HCT116 (cell line): ENCODE measurements around the gene ARHGAP42. TPM values are rescaled to one million over a fixed set of nuclear protein-coding genes. Genes with fewer than 3 reads are reported as not detected.

Experiments used
- ATAC-seq: fragments of 200-7000 bp; cut with Tn5 transposase; 2 replicates; pipeline ENCODE4 v1.9.1; 2020; ENCODE audit warnings: mild to moderate bottlenecking, moderate library complexity
- BruUV-seq: library from RNA; stranded (reverse); fragments of 400-500 nt; replicated peaks from 2 replicates; lab custom pipeline; 2021; lab: Mats Ljungman, UMichigan
- CTCF ChIA-PET: fragments of 300-600 bp; sonication (Branson Sonifier 250); formaldehyde crosslinking; loops from one replicate; lab custom pipeline; 2021; ENCODE audit warnings: antibody characterized with exemption; lab: Charles Lee
- POLR2A ChIA-PET: fragments of 300-600, 350-600 bp; sonication (Branson Sonifier 250); formaldehyde crosslinking; loops from one replicate; lab custom pipeline; 2021; ENCODE audit warnings: antibody characterized with exemption; lab: Charles Lee
- RAD21 ChIA-PET, 2 experiments: fragments of 300-600 bp; sonication (Branson Sonifier 250); formaldehyde crosslinking; loops; one replicate each; lab custom pipeline; 2023; ENCODE audit warnings: low total read pairs in 2 of 2; ENCODE audit not compliant: uncharacterized antibody in 2 of 2, unreplicated experiment in 2 of 2, low non-redundant PET in 1 of 2; lab: Charles Lee
- DNase-seq: peaks from one replicate; pipeline ENCODE4 v3.0.0-alpha.2; 2010; ENCODE audit warnings: low read depth, low spot score
- H2AFZ ChIP-seq: fragments of 200-600 bp; shearing (Covaris generic), sonication (generic); 2 replicates; pipeline ENCODE4 v1.6.1; 2017; ENCODE audit warnings: low read depth, mixed run types, mixed read lengths, antibody characterized with exemption, low read length; ENCODE audit not compliant: poor library complexity, severe bottlenecking
- H3K27ac ChIP-seq: 2 replicates; pipeline ENCODE4 v1.5.1; 2012; ENCODE audit warnings: low read depth, low read length
- H3K27me3 ChIP-seq: fragments of 200-600 bp; sonication (generic); 2 replicates; pipeline ENCODE4 v1.6.1; 2016; ENCODE audit warnings: mixed run types, low read length, mixed read lengths; ENCODE audit not compliant: insufficient read depth
- H3K36me3 ChIP-seq, 2 experiments: fragments of 200-500 bp in 1 of 2; fragments of 200-600 bp in 1 of 2; sonication (Bioruptor generic) in 1 of 2; sonication (generic) in 1 of 2; 2 replicates each; pipeline versions ENCODE4 v1.5.1 to v1.6.1; 2014 to 2016; ENCODE audit warnings: low read length in 2 of 2, inconsistent platforms in 1 of 2, mixed read lengths in 1 of 2, mixed run types in 1 of 2; ENCODE audit not compliant: insufficient read depth in 2 of 2, control insufficient read depth in 1 of 2
- H3K4me1 ChIP-seq, 2 experiments: fragments of 200-600 bp in 1 of 2; sonication (generic) in 1 of 2; 2 replicates each; pipeline versions ENCODE4 v1.5.1 to v1.6.1; 2012 to 2017; ENCODE audit warnings: low read length in 2 of 2, inconsistent platforms in 1 of 2, mild to moderate bottlenecking in 1 of 2, mixed read lengths in 1 of 2, mixed run types in 1 of 2, moderate library complexity in 1 of 2; ENCODE audit not compliant: insufficient read depth in 2 of 2, control insufficient read depth in 1 of 2
- H3K4me2 ChIP-seq: fragments of 200-600 bp; sonication (generic); 2 replicates; pipeline ENCODE4 v1.6.1; 2017; ENCODE audit warnings: mixed run types, low read length, mixed read lengths
- H3K4me3 ChIP-seq, 2 experiments: fragments of 200-600 bp in 1 of 2; sonication (generic) in 1 of 2; replicated peaks in 1 of 2; 2 replicates each; pipeline ENCODE4 v1.5.1; 2011 to 2016; ENCODE audit warnings: low read length in 2 of 2, control low read depth in 1 of 2, low read depth in 1 of 2, mild to moderate bottlenecking in 1 of 2, mixed read lengths in 1 of 2, mixed run types in 1 of 2
- H3K79me2 ChIP-seq: fragments of 200-600 bp; sonication (generic); 2 replicates; pipeline ENCODE4 v1.6.1; 2017; ENCODE audit warnings: mild to moderate bottlenecking, mixed run types, low read length, moderate library complexity, mixed read lengths; ENCODE audit not compliant: insufficient read depth
- H3K9ac ChIP-seq: fragments of 200-600 bp; sonication (generic); 2 replicates; pipeline ENCODE4 v1.6.1; 2016; ENCODE audit warnings: low read length, mixed read lengths
- H3K9me2 ChIP-seq: fragments of 200-600 bp; sonication (generic), shearing (Covaris generic); 2 replicates; pipeline ENCODE4 v1.6.1; 2017; ENCODE audit warnings: mixed run types, mild to moderate bottlenecking, moderate library complexity; ENCODE audit not compliant: insufficient read depth
- H3K9me3 ChIP-seq, 2 experiments: fragments of 200-500 bp in 1 of 2; fragments of 200-600 bp in 1 of 2; sonication (Bioruptor generic) in 1 of 2; sonication (generic) in 1 of 2; 2 replicates each; pipeline ENCODE4 v1.6.1; 2014 to 2017; ENCODE audit warnings: low read length in 2 of 2, mixed read lengths in 2 of 2, inconsistent platforms in 1 of 2, low read depth in 1 of 2, mild to moderate bottlenecking in 1 of 2, mixed run types in 1 of 2, moderate library complexity in 1 of 2; ENCODE audit not compliant: control insufficient read depth in 1 of 2, insufficient read depth in 1 of 2
- H4K20me1 ChIP-seq: fragments of 200-600 bp; sonication (generic), shearing (Covaris generic); 2 replicates; pipeline ENCODE4 v1.6.1; 2017; ENCODE audit warnings: mixed run types, mild to moderate bottlenecking, moderate library complexity; ENCODE audit not compliant: insufficient read depth
- CEBPB ChIP-seq: IDR thresholded peaks from 2 replicates; pipeline ENCODE4 v1.6.1; 2012; ENCODE audit warnings: low read depth
- EGR1 ChIP-seq: IDR thresholded peaks from 2 replicates; pipeline ENCODE4 v1.6.1; 2012; ENCODE audit warnings: low read depth
- ELF1 ChIP-seq: IDR thresholded peaks from 2 replicates; pipeline ENCODE4 v1.6.1; 2012; ENCODE audit warnings: low read depth, borderline replicate concordance
- EZH2 ChIP-seq: fragments of 200-600 bp; sonication (generic); IDR thresholded peaks from 2 replicates; pipeline ENCODE4 v1.6.1; 2017; ENCODE audit warnings: antibody characterized with exemption, mixed run types
- EZH2phosphoT487 ChIP-seq: fragments of 200-600 bp; IDR thresholded peaks from 2 replicates; pipeline ENCODE4 v1.6.1; 2018; ENCODE audit warnings: antibody characterized with exemption, borderline replicate concordance
- JUND ChIP-seq: IDR thresholded peaks from 2 replicates; pipeline ENCODE4 v1.6.1; 2012
- POLR2A ChIP-seq: IDR thresholded peaks from 2 replicates; pipeline ENCODE4 v1.7.0; 2011; ENCODE audit warnings: borderline replicate concordance; ENCODE audit not compliant: insufficient read depth, insufficient read length; ENCODE audit errors: extremely low read depth
- SRF ChIP-seq: IDR thresholded peaks from 2 replicates; pipeline ENCODE4 v1.6.1; 2012; ENCODE audit warnings: low read depth
- TCF7L2 ChIP-seq: IDR thresholded peaks from 2 replicates; pipeline ENCODE4 v1.7.0; 2011; ENCODE audit warnings: borderline replicate concordance, inconsistent platforms; ENCODE audit not compliant: insufficient read depth, insufficient read length; ENCODE audit errors: extremely low read depth
- ZFX ChIP-seq: fragments of 450-650 bp; IDR thresholded peaks from 2 replicates; pipeline ENCODE4 v1.6.1; 2017
- ZNF274 ChIP-seq: fragments of 200-500 bp; sonication (Bioruptor generic); IDR thresholded peaks from 2 replicates; pipeline ENCODE4 v1.6.1; 2014; ENCODE audit warnings: mild to moderate bottlenecking, low read depth, low read length, inconsistent platforms
- intact Hi-C: fragments of 100-400 bp; cut with micrococcal nuclease; formaldehyde crosslinking; loops from 2 replicates; pipeline ENCODE4 v1.10.0; 2022
- total RNA-seq: library from RNA; stranded (reverse); gene quantifications from one replicate; pipeline ENCODE4 v1.2.1, GENCODE V29; 2021; ENCODE audit not compliant: unreplicated experiment
- TF ChIP-seq, protein P1 (sequence below): IDR thresholded peaks from 2 replicates; pipeline ENCODE4 v1.6.1; 2012

The ARHGAP42 gene
- total RNA-seq, 1 experiment from 2014 or later: 12.3 TPM

DNA sequence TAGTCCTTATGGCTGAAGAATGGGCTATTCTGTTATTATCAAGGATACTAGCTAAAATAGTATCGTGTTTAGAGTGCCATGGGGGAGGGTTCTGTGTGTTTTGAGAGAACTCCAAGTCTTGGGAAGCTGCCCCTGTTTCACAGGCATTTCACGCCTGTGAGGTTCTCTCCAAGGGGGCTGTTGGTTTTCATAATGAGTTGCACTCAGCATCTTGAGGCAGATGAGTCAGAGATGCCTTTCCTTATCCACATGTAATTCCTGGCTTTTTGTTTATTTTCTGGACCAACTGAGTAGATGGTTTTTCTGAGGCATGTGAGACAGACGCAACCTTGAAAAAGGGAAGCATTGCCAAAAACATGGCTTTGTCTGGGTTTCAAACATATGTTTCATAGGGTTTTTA lies 203.7 kb downstream of the ARHGAP42 start:
- DNase-seq (no peak), ATAC-seq (no peak)
- RAD21 ChIA-PET: no interaction called here
- no peak overlapping the region for H2AFZ ChIP-seq
- H3K4me3 ChIP-seq: no peak overlapping the region
- no peaks in the 10 kb centered on the region for H4K20me1 ChIP-seq
- TF ChIP-seq ELF1 (no peak), SRF (no peak), TCF7L2 (no peak)
- POLR2A ChIA-PET: no interaction called here
- H3K27ac ChIP-seq: no peak overlapping the region
- H3K9ac ChIP-seq: no peak overlapping the region
- CTCF ChIA-PET: no interaction called here
- intact Hi-C loops: no loop called here
- no peaks in the 10 kb centered on the region for H3K9me3 ChIP-seq
- H3K79me2 ChIP-seq: no peaks in the 10 kb centered on the region
- no peaks in the 10 kb centered on the region for H3K27me3 ChIP-seq
- no peaks in the 10 kb centered on the region; the same call in 1 of the 2 replicates for H3K9me2 ChIP-seq
- no peak overlapping the region for H3K4me2 ChIP-seq
- BruUV-seq: no TSS peak
- no peaks in the 10 kb centered on the region for H3K4me1 ChIP-seq
- H3K36me3 ChIP-seq: no peaks in the 10 kb centered on the region

DNA sequence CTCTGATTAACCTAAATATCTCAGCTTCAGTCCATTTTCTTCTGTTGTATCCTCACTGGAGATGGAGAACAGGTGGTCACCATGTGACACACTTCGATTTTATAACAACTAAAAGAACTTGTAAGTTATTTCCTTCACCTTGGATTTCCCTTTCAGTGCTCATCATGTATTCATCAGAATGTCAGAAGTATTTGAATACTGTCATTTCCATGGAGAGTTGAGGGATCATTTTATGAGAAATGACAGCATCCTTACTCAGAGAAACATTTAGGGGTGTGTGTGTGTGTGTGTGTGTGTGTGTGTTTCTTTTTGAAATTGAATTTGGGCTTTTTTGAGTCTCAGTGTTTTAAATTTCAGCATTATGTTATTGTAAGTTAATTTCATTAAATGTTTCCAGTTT lies 205.8 kb downstream of the ARHGAP42 start:
- Histone ChIP-seq H3K27ac (no peak overlapping the region), H3K4me3 (no peak overlapping the region), H3K9me2 (no peaks in the 10 kb centered on the region; the same call in 1 of the 2 replicates)
- CTCF ChIA-PET: no interaction called here
- intact Hi-C loops: no loop called here
- DNase-seq: no peak
- no TSS peak for BruUV-seq
- RAD21 ChIA-PET: no interaction called here
- TF ChIP-seq JUND: no peak
- TF ChIP-seq POLR2A: no peak
- no peak for TF ChIP-seq ELF1
- no peak for TF ChIP-seq EZH2phosphoT487
- TF ChIP-seq ZNF274: no peak
- TF ChIP-seq, protein P1, sequence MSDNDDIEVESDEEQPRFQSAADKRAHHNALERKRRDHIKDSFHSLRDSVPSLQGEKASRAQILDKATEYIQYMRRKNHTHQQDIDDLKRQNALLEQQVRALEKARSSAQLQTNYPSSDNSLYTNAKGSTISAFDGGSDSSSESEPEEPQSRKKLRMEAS: no peak
- no peak for TF ChIP-seq EGR1
- TF ChIP-seq ZFX: no peak
- no peak for TF ChIP-seq EZH2
- TF ChIP-seq CEBPB: no peak
- TF ChIP-seq TCF7L2: no peak
- TF ChIP-seq, all 23 proteins: peak for 0
- H3K9me3 ChIP-seq: no peaks in the 10 kb centered on the region
- no peaks in the 10 kb centered on the region for H3K27me3 ChIP-seq
- no peak overlapping the region for H3K9ac ChIP-seq
- no peaks in the 10 kb centered on the region for H3K36me3 ChIP-seq
- no peaks in the 10 kb centered on the region for H3K4me1 ChIP-seq
- no peak for ATAC-seq
- no peaks in the 10 kb centered on the region for H3K79me2 ChIP-seq
- POLR2A ChIA-PET: no interaction called here
- H3K4me2 ChIP-seq: no peak overlapping the region
- no peak overlapping the region for H2AFZ ChIP-seq
- H4K20me1 ChIP-seq: no peaks in the 10 kb centered on the region
